Parathyroid adenoma (tissue), 2 donors: ENCODE data around the gene SPTAN1.

Source experiments
- H2AFZ ChIP-seq: fragments of 300-600 bp; sonication (generic); one replicate; pipeline ENCODE4 v1.7.0; 2017; ENCODE audit warnings: antibody characterized with exemption, mild to moderate bottlenecking
- H3K27ac ChIP-seq: fragments of 300-600 bp; sonication (generic); one replicate; pipeline ENCODE4 v1.7.0; 2017
- H3K27me3 ChIP-seq: fragments of 300-600 bp; sonication (generic); one replicate; pipeline ENCODE4 v1.7.0; 2017; ENCODE audit warnings: low read length; ENCODE audit not compliant: control insufficient read depth, insufficient read depth
- H3K36me3 ChIP-seq: fragments of 300-600 bp; sonication (generic); one replicate; pipeline ENCODE4 v1.7.0; 2017; ENCODE audit warnings: low read length; ENCODE audit not compliant: control insufficient read depth, insufficient read depth
- H3K4me1 ChIP-seq: fragments of 300-600 bp; sonication (generic); one replicate; pipeline ENCODE4 v1.7.0; 2017; ENCODE audit warnings: control low read depth
- H3K4me2 ChIP-seq: fragments of 300-600 bp; sonication (generic); one replicate; pipeline ENCODE4 v1.7.0; 2017; ENCODE audit warnings: low read length
- H3K4me3 ChIP-seq: fragments of 300-600 bp; sonication (generic); one replicate; pipeline ENCODE4 v1.7.0; 2017; ENCODE audit warnings: low read depth, low read length
- H3K79me2 ChIP-seq: fragments of 300-600 bp; sonication (generic); one replicate; pipeline ENCODE4 v1.7.0; 2017; ENCODE audit warnings: control low read depth
- H3K9ac ChIP-seq: fragments of 300-600 bp; sonication (generic); one replicate; pipeline ENCODE4 v1.7.0; 2017; ENCODE audit warnings: mild to moderate bottlenecking
- H3K9me3 ChIP-seq: fragments of 300-600 bp; sonication (generic); one replicate; pipeline ENCODE4 v1.7.0; 2017; ENCODE audit warnings: low read length; ENCODE audit not compliant: control insufficient read depth
- TF ChIP-seq, protein P1 (sequence below): fragments of 300-600 bp; sonication (generic); IDR thresholded peaks from one replicate; pipeline ENCODE4 v1.7.0; 2017; ENCODE audit warnings: antibody characterized with exemption, mild to moderate bottlenecking
- donor health status: primary hyperparathyroidism.

SPTAN1 gene

GRCh38 chr9:128512820-128513219, 39.6 kb upstream of the SPTAN1 start:
- H3K79me2 ChIP-seq = peaks cover 3% of the 10 kb centered on the region
- H3K9ac ChIP-seq = no peak overlapping the region
- TF ChIP-seq, protein P1, sequence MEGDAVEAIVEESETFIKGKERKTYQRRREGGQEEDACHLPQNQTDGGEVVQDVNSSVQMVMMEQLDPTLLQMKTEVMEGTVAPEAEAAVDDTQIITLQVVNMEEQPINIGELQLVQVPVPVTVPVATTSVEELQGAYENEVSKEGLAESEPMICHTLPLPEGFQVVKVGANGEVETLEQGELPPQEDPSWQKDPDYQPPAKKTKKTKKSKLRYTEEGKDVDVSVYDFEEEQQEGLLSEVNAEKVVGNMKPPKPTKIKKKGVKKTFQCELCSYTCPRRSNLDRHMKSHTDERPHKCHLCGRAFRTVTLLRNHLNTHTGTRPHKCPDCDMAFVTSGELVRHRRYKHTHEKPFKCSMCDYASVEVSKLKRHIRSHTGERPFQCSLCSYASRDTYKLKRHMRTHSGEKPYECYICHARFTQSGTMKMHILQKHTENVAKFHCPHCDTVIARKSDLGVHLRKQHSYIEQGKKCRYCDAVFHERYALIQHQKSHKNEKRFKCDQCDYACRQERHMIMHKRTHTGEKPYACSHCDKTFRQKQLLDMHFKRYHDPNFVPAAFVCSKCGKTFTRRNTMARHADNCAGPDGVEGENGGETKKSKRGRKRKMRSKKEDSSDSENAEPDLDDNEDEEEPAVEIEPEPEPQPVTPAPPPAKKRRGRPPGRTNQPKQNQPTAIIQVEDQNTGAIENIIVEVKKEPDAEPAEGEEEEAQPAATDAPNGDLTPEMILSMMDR = no peak
- no peak overlapping the region for H3K4me3 ChIP-seq
- no peaks in the 10 kb centered on the region for H3K4me1 ChIP-seq
- H3K9me3 ChIP-seq = no peaks in the 10 kb centered on the region
- H3K27ac ChIP-seq = no peak overlapping the region
- H3K36me3 ChIP-seq = no peaks in the 10 kb centered on the region
- H3K27me3 ChIP-seq = no peaks in the 10 kb centered on the region
- no peak overlapping the region for H2AFZ ChIP-seq
- H3K4me2 ChIP-seq = no peak overlapping the region

- no peak overlapping the region for H3K9ac ChIP-seq
- no peaks in the 10 kb centered on the region for H3K9me3 ChIP-seq
- TF ChIP-seq, protein P1 = no peak
- H3K79me2 ChIP-seq = no peaks in the 10 kb centered on the region
- no peak overlapping the region for H3K4me3 ChIP-seq
- no peaks in the 10 kb centered on the region for H3K27me3 ChIP-seq
- H3K36me3 ChIP-seq = no peaks in the 10 kb centered on the region
- H3K27ac ChIP-seq = no peak overlapping the region
- no peak overlapping the region for H3K4me2 ChIP-seq
- no peak overlapping the region for H2AFZ ChIP-seq
- peaks cover 4% of the 10 kb centered on the region for H3K4me1 ChIP-seq
Measured at GRCh38 chr9:128521956-128522355, 30.4 kb upstream of the SPTAN1 start.

DNA sequence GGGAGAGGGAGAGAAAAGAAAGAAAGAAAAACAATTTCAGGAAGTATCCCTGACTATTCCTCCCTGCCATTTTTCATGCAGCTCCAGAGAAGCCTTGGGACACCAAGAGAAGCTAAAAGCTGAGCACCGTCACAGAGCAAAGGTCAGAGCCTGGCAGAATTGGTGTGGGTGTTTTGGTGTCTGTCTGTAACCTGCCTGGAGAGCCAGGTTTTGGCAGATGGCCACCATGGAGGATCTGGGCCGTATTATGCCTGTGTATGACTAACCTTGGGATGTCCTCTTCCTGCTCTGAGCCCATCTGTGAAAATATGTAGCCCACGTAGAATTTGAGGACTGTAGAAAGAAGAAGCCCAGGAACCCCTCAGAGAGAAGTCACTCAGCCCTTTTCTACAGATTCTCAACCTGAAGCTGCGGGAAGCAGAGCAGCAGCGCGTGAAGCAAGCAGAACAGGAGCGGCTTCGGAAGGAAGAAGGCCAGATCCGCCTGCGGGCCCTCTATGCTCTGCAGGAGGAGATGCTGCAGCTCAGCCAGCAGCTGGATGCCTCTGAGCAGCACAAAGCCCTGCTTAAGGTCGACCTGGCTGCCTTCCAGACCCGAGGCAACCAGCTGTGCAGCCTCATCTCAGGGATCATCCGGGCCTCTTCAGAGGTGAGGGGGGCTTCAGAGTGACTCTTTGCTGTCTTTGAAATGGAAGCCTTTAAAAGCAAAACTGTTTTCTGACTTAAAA, 29.0 kb upstream of the SPTAN1 start:
- peak overlapping the region; percentile 33 for H2AFZ ChIP-seq
- peaks cover 4% of the 10 kb centered on the region for H3K4me1 ChIP-seq
- H3K36me3 ChIP-seq = no peaks in the 10 kb centered on the region
- H3K4me3 ChIP-seq = no peak overlapping the region
- H3K79me2 ChIP-seq = no peaks in the 10 kb centered on the region
- no peaks in the 10 kb centered on the region for H3K27me3 ChIP-seq
- H3K9me3 ChIP-seq = no peaks in the 10 kb centered on the region
- H3K4me2 ChIP-seq = no peak overlapping the region
- H3K27ac ChIP-seq = peak overlapping the region; percentile 79
- H3K9ac ChIP-seq = no peak overlapping the region
- TF ChIP-seq, protein P1 = no peak

DNA sequence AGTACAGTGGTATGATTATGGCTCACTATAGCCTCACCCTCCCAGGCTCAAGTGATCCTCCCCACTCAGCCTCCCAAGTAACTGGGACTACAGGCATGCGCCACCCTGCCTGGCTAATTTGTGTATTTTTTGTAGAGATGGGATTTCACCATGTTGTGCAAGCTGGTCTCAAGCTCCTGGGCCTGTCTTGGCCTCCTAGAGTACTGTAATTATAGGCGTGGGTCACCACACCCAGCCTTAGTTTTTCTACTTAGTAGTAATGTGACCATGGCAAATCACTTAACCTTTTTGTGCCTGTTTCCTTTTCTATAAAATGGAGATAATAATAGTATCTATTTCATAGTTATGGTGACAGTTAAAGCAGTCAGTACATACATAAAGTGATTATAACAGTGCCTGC, 25.7 kb upstream of the SPTAN1 start:
- H3K4me3 ChIP-seq = no peak overlapping the region
- TF ChIP-seq, protein P1 = no peak
- H3K27ac ChIP-seq = no peak overlapping the region
- no peaks in the 10 kb centered on the region for H3K79me2 ChIP-seq
- H3K9ac ChIP-seq = no peak overlapping the region
- no peaks in the 10 kb centered on the region for H3K27me3 ChIP-seq
- no peak overlapping the region for H2AFZ ChIP-seq
- H3K4me2 ChIP-seq = no peak overlapping the region
- no peaks in the 10 kb centered on the region for H3K36me3 ChIP-seq
- H3K9me3 ChIP-seq = no peaks in the 10 kb centered on the region
- peaks cover 4% of the 10 kb centered on the region for H3K4me1 ChIP-seq
